ENCODE data around the gene GNGT1.
"Not testable (repeated sequence)": the region's sequence is repeated elsewhere in the genome, so short reads cannot be mapped to it uniquely, and the experiment has no call there.

GNGT1 gene

DNA sequence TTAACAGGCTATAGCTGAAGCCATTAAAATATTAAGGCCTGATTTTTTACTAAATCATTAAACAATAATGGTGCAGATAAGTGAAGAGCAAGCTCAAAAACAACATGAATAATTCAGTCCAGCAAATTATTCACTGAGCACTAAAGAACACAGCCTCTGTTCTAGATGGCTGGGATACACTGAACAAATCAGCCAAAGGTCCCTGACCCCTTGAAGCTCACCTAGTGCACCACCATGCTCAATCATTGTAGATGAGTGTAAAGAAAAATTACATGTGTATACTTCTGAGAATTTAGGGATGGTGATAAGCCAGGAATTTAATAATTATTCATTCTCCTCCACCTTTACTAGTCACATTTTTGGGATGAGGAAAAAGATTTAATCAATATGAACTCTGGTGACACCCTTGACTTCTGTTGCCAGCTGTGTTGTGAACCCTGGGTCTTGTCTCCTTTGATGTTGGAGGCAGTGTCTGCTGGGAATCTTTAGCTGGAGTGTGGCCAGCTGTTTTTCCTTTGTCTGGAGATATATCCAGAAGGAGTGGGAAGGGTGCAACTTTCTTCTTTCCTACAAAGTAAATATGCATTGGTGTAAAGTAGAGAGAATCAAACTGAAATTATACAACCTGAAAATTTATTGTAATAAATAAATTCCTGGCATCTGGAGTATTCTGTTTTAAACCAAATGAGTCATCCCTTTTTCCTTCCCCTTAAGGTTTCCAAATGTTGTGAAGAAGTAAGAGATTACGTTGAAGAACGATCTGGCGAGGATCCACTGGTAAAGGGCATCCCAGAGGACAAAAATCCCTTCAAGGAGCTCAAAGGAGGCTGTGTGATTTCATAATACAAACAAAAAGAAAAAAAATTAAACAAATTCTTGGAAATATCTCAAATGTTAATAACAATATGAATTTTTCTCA lies 4.0 kb downstream of the GNGT1 start:
- no peak overlapping the region for H3K27ac ChIP-seq (ENCODE audit: low read length)
- no peaks in the 10 kb centered on the region for H3K4me1 ChIP-seq (ENCODE audit: control insufficient read depth, low read depth, low read length)
- H3K9ac ChIP-seq (ENCODE audit: low read length): no peak overlapping the region
- H3K36me3 ChIP-seq (ENCODE audit: control insufficient read depth, low read depth, low read length): no peaks in the 10 kb centered on the region
- no peak overlapping the region for H3K4me3 ChIP-seq (ENCODE audit: low read length)
- no peaks in the 10 kb centered on the region for H3K9me3 ChIP-seq (ENCODE audit: control insufficient read depth, low read depth, low read length)
- no peaks in the 10 kb centered on the region for H3K27me3 ChIP-seq (ENCODE audit: control insufficient read depth, insufficient read depth, low read length)

DNA sequence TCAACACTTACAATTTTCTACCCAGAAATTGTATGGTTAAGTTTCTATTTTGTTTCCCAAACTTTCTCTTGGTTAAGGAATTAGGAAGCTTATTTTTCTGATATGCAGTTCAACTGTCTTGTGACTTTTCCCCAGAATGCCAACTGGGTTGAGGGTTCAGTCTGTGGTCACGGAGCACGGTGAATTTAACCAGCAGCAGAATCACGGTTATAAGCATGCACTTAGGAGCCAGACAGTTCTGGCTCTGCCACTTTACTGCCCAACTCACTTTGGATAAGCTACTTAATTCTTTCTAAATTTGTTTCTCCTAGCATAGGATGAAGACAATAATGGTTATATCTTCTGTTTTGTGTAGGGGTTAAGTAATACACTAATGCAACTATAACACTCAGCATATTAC lies 4.9 kb downstream of the GNGT1 start:
- H3K27ac ChIP-seq (ENCODE audit: low read length); H3K36me3 ChIP-seq (ENCODE audit: control insufficient read depth, low read depth, low read length); H3K9me3 ChIP-seq (ENCODE audit: control insufficient read depth, low read depth, low read length); H3K9ac ChIP-seq (ENCODE audit: low read length); H3K4me3 ChIP-seq (ENCODE audit: low read length); H3K4me1 ChIP-seq (ENCODE audit: control insufficient read depth, low read depth, low read length); H3K27me3 ChIP-seq (ENCODE audit: control insufficient read depth, insufficient read depth, low read length): not testable (repeated sequence)

GRCh38 chr7:93911661-93912060 lies 5.3 kb downstream of the GNGT1 start:
- H3K9me3 ChIP-seq (ENCODE audit: control insufficient read depth, low read depth, low read length); H3K4me3 ChIP-seq (ENCODE audit: low read length); H3K27ac ChIP-seq (ENCODE audit: low read length); H3K27me3 ChIP-seq (ENCODE audit: control insufficient read depth, insufficient read depth, low read length); H3K9ac ChIP-seq (ENCODE audit: low read length); H3K36me3 ChIP-seq (ENCODE audit: control insufficient read depth, low read depth, low read length); H3K4me1 ChIP-seq (ENCODE audit: control insufficient read depth, low read depth, low read length): not testable (repeated sequence)

DNA sequence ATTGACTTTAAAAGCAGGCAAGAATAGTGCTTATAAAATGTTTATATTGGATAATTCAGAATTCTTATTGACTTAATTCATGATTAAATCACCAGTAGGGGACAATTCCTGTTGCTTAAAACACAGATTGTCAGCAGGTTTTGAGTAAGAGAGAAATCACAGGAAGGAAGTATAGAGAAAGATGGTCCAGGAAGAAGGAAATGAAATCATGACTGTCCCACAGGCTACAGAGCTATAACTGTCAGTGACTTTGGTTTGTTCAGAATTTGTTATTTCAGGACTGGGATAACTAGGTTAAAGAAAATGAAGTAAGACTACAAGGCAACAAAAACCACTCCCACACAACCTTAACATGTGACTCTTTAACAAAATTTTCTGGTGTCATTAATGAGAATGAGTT lies 6.8 kb downstream of the GNGT1 start:
- no peaks in the 10 kb centered on the region for H3K27me3 ChIP-seq (ENCODE audit: control insufficient read depth, insufficient read depth, low read length)
- H3K9ac ChIP-seq (ENCODE audit: low read length): no peak overlapping the region
- no peaks in the 10 kb centered on the region for H3K9me3 ChIP-seq (ENCODE audit: control insufficient read depth, low read depth, low read length)
- H3K4me1 ChIP-seq (ENCODE audit: control insufficient read depth, low read depth, low read length): no peaks in the 10 kb centered on the region
- H3K4me3 ChIP-seq (ENCODE audit: low read length): no peak overlapping the region
- no peak overlapping the region for H3K27ac ChIP-seq (ENCODE audit: low read length)
- H3K36me3 ChIP-seq (ENCODE audit: control insufficient read depth, low read depth, low read length): no peaks in the 10 kb centered on the region

DNA sequence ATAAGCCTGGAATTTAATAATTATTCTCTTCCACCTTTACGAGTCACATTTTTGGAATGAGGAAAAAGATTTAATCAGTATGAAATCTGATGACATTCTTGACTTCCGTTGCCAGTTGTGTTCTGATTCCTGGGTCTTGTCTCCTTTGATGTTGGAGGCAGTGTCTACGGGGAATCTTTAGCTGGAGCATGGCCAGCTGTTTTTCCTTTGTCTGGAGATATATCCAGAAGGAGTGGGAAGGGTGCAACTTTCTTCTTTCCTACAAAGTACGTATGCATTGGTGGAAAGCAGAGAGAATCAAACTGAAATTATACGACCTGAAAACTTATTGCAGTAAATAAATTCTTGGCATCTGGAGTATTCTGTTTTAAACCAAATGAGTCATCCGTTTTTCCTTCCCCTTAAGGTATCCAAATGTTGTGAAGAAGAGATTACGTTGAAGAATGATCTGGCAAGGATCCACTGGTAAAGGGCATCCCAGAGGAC lies 8.3 kb downstream of the GNGT1 start:
- Histone ChIP-seq H3K9ac (ENCODE audit: low read length) (no peak overlapping the region), H3K4me3 (ENCODE audit: low read length) (no peak overlapping the region), H3K4me1 (ENCODE audit: control insufficient read depth, low read depth, low read length) (no peaks in the 10 kb centered on the region), H3K9me3 (ENCODE audit: control insufficient read depth, low read depth, low read length) (no peaks in the 10 kb centered on the region), H3K27ac (ENCODE audit: low read length) (no peak overlapping the region), H3K36me3 (ENCODE audit: control insufficient read depth, low read depth, low read length) (no peaks in the 10 kb centered on the region), H3K27me3 (ENCODE audit: control insufficient read depth, insufficient read depth, low read length) (no peaks in the 10 kb centered on the region)

GRCh38 chr7:93915206-93915842 lies 9.0 kb downstream of the GNGT1 start:
- H3K27me3 ChIP-seq (ENCODE audit: control insufficient read depth, insufficient read depth, low read length); H3K4me3 ChIP-seq (ENCODE audit: low read length); H3K9me3 ChIP-seq (ENCODE audit: control insufficient read depth, low read depth, low read length); H3K27ac ChIP-seq (ENCODE audit: low read length); H3K4me1 ChIP-seq (ENCODE audit: control insufficient read depth, low read depth, low read length); H3K36me3 ChIP-seq (ENCODE audit: control insufficient read depth, low read depth, low read length); H3K9ac ChIP-seq (ENCODE audit: low read length): not testable (repeated sequence)

GRCh38 chr7:93915888-93916287 lies 9.5 kb downstream of the GNGT1 start:
- not testable (repeated sequence) for H3K4me3 ChIP-seq (ENCODE audit: low read length); H3K27me3 ChIP-seq (ENCODE audit: control insufficient read depth, insufficient read depth, low read length); H3K9me3 ChIP-seq (ENCODE audit: control insufficient read depth, low read depth, low read length); H3K36me3 ChIP-seq (ENCODE audit: control insufficient read depth, low read depth, low read length); H3K9ac ChIP-seq (ENCODE audit: low read length); H3K4me1 ChIP-seq (ENCODE audit: control insufficient read depth, low read depth, low read length); H3K27ac ChIP-seq (ENCODE audit: low read length)

DNA sequence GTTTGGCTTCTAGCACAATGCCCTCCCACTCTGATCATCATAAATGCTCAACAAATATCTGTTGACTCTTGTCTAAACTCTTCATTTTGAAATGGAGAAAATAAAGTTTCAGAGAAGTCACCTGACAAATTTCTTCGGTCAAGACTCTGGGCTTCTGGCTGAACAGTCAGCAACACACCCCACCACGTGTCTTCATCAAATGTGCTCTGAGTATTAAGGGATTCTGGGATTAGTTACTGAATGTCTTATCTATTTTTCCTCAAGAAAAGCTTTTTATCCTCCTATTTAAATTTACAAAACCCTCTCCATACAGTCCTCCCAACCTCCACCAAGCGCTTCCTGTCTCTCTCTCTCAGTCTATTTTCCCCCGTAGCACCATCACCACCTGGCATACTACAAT lies 9.9 kb downstream of the GNGT1 start:
- H3K27ac ChIP-seq (ENCODE audit: low read length); H3K4me3 ChIP-seq (ENCODE audit: low read length); H3K9me3 ChIP-seq (ENCODE audit: control insufficient read depth, low read depth, low read length); H3K9ac ChIP-seq (ENCODE audit: low read length); H3K36me3 ChIP-seq (ENCODE audit: control insufficient read depth, low read depth, low read length); H3K27me3 ChIP-seq (ENCODE audit: control insufficient read depth, insufficient read depth, low read length); H3K4me1 ChIP-seq (ENCODE audit: control insufficient read depth, low read depth, low read length): not testable (repeated sequence)

- no peak overlapping the region for H3K27ac ChIP-seq (ENCODE audit: low read length)
Measured at GRCh38 chr7:93920496-93921182, 14.3 kb downstream of the GNGT1 start.

GRCh38 chr7:93921186-93921585 lies 14.8 kb downstream of the GNGT1 start:
- Histone ChIP-seq H3K27ac (ENCODE audit: low read length) (no peak overlapping the region), H3K4me3 (ENCODE audit: low read length) (peak overlapping the region; percentile 71), H3K27me3 (ENCODE audit: control insufficient read depth, insufficient read depth, low read length) (no peaks in the 10 kb centered on the region), H3K9me3 (ENCODE audit: control insufficient read depth, low read depth, low read length) (no peaks in the 10 kb centered on the region), H3K9ac (ENCODE audit: low read length) (peak overlapping the region; percentile 35), H3K4me1 (ENCODE audit: control insufficient read depth, low read depth, low read length) (peaks cover 12% of the 10 kb centered on the region), H3K36me3 (ENCODE audit: control insufficient read depth, low read depth, low read length) (no peaks in the 10 kb centered on the region)

More at GRCh38 chr7:93920496-93921182, 14.3 kb downstream of the GNGT1 start:
- H3K27me3 ChIP-seq (ENCODE audit: control insufficient read depth, insufficient read depth, low read length): no peaks in the 10 kb centered on the region
- H3K9me3 ChIP-seq (ENCODE audit: control insufficient read depth, low read depth, low read length): no peaks in the 10 kb centered on the region
- no peaks in the 10 kb centered on the region for H3K36me3 ChIP-seq (ENCODE audit: control insufficient read depth, low read depth, low read length)
- H3K4me1 ChIP-seq (ENCODE audit: control insufficient read depth, low read depth, low read length): peaks cover 12% of the 10 kb centered on the region
- H3K9ac ChIP-seq (ENCODE audit: low read length): no peak overlapping the region
- H3K4me3 ChIP-seq (ENCODE audit: low read length): no peak overlapping the region

DNA sequence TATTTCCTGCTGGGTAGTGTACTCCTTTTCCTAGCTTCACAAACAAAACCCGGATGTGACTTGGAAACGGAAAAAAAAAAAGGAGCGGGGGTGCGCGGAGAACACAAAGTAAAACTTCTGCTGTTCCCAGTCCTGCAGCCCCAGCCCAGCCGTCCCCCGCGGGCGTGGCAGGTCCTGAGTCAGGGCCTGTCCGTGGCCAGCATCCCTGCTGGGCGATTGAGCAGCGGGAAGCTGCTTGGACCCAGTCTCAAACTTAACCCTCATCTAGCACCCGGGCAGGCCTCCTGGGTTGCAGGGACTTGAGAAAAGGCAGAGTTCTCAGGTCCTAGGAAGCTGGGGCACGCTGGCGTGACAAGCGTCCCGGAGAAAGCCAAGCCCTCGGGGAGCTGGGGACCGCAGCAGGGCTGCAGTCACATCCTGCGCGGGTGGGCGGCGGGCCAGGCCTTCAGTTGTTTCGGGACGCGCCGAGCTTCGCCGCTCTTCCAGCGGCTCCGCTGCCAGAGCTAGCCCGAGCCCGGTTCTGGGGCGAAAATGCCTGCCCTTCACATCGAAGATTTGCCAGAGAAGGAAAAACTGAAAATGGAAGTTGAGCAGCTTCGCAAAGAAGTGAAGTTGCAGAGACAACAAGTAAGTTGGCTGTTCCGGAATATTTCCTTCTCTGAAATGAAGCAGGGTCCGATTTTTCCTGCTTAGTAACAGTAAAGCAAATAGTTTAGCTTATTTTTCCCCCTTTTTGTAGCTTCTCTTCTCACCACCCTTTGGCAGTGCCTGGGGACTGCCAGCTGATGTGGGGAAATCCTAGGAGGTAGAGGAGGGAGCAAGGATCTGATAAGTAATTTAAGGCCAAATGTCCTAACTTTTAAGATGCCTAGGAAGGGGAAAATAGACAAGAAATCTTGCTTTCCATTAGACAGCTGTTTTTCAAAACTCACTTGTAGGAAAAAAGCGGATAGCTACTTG lies 15.5 kb downstream of the GNGT1 start, which contains the start of gene GNG11:
TSS of gene GNG11 (plus strand) at position 129 of the 960 bp plus-strand sequence. CDS start at position 532, 403 bp downstream.
- Histone ChIP-seq H3K9ac (ENCODE audit: low read length) (peak within 1 kb of the TSS; percentile 35), H3K27ac (ENCODE audit: low read length) (no peak within 1 kb of the TSS), H3K27me3 (ENCODE audit: control insufficient read depth, insufficient read depth, low read length) (no peaks in the 10 kb centered on the region), H3K9me3 (ENCODE audit: control insufficient read depth, low read depth, low read length) (no peaks in the 10 kb centered on the region), H3K4me1 (ENCODE audit: control insufficient read depth, low read depth, low read length) (peaks cover 12% of the 10 kb centered on the region), H3K4me3 (ENCODE audit: low read length) (peak within 1 kb of the TSS; percentile 71), H3K36me3 (ENCODE audit: control insufficient read depth, low read depth, low read length) (no peaks in the 10 kb centered on the region)
